PC-3 (cell line): ENCODE data around the gene FAM229A.

Source experiments
- EZH2 ChIP-seq: fragments of 300-600 bp; sonication (generic); IDR thresholded peaks from one replicate; pipeline ENCODE4 v1.6.1; 2017; ENCODE audit warnings: antibody characterized with exemption, mild to moderate bottlenecking, low read length; ENCODE audit not compliant: unreplicated experiment
- TF ChIP-seq, protein P1 (sequence below): fragments of 300-600 bp; sonication (generic); conservative IDR thresholded peaks from 2 replicates; pipeline ENCODE4 v1.5.1; 2017; ENCODE audit warnings: antibody characterized with exemption, low read depth, mild to moderate bottlenecking, low read length

- TF ChIP-seq, protein P1, sequence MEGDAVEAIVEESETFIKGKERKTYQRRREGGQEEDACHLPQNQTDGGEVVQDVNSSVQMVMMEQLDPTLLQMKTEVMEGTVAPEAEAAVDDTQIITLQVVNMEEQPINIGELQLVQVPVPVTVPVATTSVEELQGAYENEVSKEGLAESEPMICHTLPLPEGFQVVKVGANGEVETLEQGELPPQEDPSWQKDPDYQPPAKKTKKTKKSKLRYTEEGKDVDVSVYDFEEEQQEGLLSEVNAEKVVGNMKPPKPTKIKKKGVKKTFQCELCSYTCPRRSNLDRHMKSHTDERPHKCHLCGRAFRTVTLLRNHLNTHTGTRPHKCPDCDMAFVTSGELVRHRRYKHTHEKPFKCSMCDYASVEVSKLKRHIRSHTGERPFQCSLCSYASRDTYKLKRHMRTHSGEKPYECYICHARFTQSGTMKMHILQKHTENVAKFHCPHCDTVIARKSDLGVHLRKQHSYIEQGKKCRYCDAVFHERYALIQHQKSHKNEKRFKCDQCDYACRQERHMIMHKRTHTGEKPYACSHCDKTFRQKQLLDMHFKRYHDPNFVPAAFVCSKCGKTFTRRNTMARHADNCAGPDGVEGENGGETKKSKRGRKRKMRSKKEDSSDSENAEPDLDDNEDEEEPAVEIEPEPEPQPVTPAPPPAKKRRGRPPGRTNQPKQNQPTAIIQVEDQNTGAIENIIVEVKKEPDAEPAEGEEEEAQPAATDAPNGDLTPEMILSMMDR: no peak
- no peak for TF ChIP-seq EZH2
Observed at GRCh38 chr1:32357614-32358013, 4.7 kb downstream of the FAM229A start.
